Endometrial microvascular endothelial cells (primary cell): ENCODE measurements around the gene DOK1. TPM values are rescaled to one million over a fixed set of nuclear protein-coding genes. Genes with fewer than 3 reads are reported as not detected.

Experiments
- in situ Hi-C: cut with HindIII; loops from 2 replicates; pipeline ENCODE4 v1.10.0; 2017; ENCODE audit warnings: low sequenced_read_pairs, low pct_unique_long_range_greater_than_20kb; ENCODE audit errors: inconsistent ontology term
- total RNA-seq: library from RNA; depleted of rRNA; stranded (reverse); fragments of >200 nt; gene quantifications from one replicate; pipeline ENCODE4 v1.2.3, GENCODE V29; 2015; ENCODE audit errors: inconsistent ontology term

DOK1 gene
- total RNA-seq, 1 donor from 2014 or later, result 9.1 TPM

DNA sequence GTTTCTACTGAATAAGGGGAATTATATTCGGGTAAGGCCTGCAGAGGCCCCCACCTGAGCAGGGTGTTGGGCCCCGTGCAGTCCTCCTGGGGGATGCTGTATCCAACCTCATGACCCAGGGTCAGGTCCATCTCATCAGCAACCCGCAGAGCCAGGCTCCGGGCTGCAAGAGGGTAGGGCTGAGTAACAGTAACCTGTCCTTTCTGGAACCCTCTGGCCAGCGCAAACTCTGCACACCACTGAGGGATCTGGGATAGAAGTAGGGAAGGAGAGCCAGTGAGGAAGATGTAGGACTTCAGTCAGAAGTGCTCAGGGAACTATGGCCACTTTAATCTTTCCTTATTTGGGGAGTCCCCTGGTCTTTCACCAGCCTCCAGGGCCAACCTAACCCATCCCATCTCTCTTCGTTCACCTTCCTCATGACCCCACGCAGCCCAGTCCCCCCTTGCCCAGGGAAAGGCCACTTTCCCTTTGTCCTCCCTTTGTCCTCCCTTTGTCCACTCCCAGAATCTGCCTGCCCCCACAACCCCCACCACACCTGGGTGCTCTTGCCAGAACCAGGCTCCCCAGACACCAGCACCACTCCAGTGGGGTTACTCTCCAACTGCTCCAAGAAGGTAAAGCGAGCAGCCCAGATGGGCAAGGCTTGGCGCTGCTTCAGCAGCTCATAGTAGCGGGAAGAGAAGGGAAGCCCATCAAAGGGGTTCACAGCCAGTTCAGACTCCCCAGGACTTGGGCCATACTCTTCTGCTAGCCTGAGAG, 29.4 kb upstream of the DOK1 start:
- in situ Hi-C loops, result no loop called here

DNA sequence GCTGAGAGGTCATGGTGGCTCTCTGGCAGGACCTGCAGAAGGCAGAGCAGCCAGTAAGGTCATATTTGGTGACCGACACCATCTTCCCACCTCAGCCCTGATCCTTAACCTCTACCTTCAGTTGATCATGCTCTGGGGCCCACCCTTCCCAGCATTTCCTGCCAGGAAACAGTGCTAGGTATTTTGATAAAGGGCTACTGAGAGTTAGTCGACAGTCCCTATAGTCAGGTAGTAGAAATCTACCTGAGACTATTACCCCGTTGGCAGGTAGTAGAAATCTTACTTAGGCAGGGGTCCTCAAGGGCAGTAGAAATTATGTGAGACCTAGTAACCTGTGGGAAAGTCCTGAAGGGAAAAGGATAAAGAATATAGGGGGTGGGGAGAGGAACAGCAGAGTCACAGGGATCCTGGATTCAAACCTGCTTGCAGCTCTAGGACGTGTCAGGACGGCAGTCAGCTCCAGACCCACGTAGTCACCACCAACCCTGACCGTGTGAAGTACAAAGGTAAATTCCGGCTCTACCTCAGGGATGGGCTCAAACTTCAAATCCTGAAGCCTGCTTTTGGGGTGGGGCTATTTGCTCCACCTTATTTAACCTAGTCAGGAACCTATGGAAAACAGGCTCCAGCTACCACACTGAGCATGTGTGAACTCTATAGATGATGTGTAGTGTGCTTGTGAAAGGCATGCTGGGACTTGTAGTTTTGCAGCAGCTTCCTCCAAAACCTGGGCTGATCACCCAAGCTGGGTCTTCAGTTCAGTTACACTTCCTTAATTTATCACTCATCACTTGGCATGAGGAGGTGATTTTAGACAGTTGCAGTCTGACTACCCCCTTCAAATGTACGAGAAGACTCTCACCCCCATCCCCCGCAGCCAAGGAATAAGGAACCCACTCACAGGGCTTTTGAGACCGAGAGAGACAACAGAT, 28.5 kb upstream of the DOK1 start, which contains the start of gene DQX1:
DQX1 (minus strand) TSS at position 515 of the 932 bp plus-strand sequence; CDS start at position 13, 502 bp downstream.
- in situ Hi-C loops, result no loop called here

DNA sequence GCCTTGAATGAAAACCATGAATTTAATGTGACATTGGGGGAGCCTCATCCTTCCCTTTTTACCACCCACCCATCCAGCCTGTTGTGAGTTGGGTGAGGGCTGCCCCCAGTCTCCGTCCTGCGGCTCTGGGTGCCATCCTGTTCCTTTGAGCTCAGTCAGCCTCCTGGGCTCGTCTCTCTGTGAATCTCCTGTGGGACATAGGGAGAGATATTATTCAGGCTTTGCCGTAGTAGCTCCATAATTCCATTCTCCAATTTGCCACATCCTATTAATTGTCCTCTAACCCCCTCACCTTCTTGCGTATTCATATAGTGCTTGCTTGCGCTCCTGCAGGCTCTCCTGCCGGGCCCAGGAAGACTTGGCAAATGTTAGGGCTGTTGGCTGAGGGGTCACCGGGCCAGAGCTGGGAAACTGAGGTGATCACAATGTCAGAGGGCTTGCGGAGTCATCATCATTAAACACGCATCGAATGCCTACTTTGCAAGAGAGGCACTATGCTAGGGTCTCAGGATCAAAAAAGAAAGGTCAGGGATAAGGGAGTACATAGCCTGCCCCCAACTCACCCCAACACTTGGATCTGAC, 27.8 kb upstream of the DOK1 start:
- in situ Hi-C loops, result no loop called here

DNA sequence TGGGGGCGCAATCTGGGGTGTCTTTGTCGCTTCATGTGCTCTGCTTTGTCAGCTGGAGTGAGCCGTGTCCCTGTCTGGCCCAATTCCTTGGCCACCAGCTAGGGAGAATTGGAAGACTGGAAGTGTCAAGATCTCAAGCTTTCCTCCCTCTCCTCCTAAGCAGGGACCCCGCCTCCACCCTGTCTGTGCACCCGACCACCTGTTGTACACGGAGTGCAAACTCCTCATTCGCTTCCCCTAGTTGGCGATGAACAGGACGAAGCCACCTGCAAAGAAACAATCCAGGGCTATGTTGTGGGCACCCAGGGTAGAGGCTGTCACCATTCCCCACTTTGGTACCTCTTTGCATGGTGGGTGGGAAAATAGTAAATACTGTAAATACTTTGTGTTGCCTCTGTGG, 26.8 kb upstream of the DOK1 start:
- in situ Hi-C loops, result no loop called here

DNA sequence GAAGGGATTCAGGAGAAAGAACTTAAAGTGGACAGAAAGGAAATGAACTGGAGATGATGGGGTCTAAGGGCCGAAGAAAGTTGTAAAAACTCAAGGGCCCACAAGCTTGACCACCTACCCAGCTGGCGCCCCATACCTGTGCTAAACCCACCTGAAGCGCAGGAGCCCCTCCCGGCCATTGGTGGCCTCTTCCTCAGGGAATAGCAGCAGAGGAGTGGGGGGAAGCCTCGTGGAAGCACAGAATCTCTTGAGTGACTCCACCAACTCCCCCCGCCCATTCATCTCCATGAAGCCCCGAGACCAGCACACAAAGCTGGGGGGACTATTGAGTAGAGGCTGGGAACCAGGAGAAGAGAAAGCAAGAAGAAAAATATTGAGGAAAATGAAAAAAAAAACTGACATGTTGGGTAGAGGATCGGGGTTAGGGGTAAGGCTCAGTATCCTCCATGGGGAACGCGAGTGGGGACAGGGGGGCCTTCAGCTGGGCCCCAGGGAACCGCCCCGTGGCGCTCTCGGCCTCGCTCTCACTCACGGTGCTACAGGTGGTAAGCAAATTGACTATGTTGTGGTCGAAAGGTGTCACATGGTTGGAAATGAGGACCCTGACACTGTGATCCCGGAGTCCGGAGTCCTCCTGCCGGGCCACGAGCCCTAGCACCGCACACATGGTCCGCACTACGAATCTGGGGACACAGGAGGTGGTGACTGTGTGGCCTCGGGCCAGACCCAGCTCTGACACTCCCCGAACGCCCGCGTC, 25.7 kb upstream of the DOK1 start:
- in situ Hi-C loops, result no loop called here

DNA sequence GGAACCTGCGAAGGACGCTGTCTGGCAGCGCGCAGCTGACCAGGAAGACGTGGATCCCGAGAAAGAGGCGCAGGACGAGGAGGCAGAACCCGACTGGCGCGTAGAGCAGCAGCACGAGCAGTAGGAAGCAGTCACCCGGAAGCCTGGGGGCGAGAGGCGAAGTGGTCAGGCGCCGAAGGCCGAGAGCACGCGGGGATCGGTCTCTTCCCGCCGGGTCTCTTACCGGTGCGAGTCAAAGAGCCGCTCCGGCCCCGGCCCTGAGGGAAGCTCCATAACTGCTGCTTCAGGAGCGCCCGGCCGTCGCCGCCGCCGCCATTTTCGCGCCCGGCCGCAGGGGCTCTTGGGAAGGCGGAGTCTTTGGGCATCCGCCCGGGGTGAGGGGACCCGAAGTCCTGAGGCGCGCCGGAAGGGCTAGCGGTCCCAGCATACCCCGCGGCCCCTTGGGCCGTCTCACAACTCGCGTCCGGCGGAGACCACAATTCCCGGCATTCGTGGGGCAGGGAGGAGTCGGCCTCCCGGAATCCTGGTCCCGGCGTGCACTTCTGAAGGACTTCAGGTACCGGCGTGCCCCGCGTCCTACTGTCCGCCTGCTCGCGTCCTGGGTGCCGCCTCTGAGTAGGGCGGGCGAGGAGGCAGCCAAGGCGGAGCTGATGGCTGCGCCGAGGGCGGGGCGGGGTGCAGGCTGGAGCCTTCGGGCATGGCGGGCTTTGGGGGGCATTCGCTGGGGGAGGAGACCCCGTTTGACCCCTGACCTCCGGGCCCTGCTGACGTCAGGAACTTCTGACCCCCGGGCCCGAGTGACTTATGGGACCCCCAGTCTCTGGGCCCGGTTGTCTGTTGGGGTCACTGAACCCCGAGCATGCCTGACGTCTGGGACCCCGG, 24.9 kb upstream of the DOK1 start, which contains the start of the genes AUP1 and HTRA2:
AUP1 (minus strand) TSS at position 350 of the 882 bp plus-strand sequence; CDS start at position 273, 77 bp downstream.
HTRA2 (plus strand) TSS at position 577 of the 882 bp plus-strand sequence; CDS start at position 651, 74 bp downstream.
- in situ Hi-C loops, result no loop called here

DNA sequence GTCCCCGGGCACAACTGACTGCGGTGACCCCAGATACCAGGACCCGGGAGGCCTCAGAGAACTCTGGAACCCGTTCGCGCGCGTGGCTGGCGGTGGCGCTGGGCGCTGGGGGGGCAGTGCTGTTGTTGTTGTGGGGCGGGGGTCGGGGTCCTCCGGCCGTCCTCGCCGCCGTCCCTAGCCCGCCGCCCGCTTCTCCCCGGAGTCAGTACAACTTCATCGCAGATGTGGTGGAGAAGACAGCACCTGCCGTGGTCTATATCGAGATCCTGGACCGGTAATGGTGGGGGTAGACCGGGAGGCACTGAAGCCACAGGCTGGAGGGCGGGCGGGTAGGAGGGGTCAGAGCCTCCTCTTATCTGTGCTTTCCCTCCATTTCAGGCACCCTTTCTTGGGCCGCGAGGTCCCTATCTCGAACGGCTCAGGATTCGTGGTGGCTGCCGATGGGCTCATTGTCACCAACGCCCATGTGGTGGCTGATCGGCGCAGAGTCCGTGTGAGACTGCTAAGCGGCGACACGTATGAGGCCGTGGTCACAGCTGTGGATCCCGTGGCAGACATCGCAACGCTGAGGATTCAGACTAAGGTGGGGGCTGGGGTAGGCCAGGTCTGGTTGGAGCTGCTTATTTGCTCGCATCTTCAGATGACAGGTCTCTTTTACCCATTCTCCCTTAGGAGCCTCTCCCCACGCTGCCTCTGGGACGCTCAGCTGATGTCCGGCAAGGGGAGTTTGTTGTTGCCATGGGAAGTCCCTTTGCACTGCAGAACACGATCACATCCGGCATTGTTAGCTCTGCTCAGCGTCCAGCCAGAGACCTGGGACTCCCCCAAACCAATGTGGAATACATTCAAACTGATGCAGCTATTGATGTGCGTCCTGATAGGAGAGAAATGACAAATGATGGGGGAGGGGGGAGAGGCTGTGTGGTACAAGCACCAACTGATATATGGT, 24.0 kb upstream of the DOK1 start:
- in situ Hi-C loops, result no loop called here

DNA sequence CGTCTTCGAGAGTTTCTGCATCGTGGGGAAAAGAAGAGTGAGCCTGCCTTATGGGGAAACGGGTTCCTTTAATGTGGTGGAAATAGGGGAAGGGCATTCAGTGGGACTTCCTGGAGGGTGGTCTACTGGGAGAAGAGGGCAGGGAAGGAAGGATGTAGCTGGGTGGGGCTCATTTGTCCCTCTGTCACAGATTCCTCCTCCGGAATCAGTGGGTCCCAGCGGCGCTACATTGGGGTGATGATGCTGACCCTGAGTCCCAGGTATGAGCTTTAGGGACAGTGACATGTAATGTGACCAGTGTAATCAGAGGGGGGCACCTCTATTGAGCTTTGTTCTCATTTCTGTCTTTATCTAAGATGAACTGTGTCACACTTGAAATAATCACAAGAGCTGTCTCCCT, 22.9 kb upstream of the DOK1 start:
- in situ Hi-C loops, result no loop called here

DNA sequence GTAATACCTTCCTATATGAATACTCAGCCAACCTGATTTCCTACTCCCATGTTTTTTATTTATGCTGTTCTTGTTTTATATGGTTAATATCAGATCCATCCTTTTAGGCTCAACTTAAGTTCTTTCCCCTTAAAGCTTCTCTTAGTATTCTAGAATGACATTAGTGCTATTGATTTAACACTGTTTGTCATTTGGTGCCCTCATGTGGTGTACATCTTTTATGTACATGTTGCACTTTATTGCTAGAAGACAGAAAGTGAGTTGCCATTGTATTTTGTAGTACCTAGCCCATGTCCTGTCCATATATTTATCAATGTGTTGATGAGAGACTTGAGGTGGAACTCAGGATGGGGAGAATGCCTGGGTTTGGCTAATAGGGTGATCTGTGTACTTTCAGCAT, 22.3 kb upstream of the DOK1 start:
- in situ Hi-C loops, result no loop called here

DNA sequence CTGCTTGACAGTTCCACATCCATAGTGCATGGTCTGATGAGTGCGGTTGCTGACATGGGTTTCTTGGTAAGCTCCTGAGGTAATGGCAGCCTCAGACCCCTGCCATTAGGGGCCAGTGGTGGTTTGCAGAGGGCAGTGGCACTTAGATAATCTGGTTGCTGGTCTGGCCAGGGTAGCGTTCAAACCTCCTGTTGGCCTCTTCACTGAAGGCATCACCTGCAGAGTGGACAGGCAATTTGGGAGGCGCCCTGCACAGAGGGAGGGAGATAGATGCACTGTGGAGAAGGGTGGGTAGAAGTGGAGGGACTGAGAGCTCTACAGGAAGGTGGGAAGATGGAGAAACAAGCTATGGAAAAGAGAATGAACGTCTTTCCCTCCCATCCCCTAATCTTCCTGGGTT, 21.1 kb upstream of the DOK1 start:
- in situ Hi-C loops, result no loop called here

DNA sequence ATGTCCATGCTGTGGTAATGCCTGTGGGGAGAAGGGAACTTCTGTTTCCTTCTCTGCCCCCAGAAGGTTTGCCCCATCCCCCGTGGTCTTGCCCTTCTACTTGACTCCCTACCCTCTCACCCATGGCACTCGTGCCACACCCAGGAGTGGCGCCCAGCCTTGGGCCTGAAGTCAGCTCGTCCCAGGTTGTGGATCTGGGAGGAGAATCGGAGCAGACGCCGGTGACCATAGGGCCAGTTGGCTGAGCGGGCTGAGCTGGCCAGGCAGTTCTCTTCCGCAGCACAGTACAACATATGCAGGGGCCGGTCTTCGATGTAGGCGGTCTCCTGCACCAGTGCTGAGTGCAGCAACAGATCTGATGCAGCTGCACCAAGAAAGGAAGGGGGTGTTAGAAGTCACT, 20.1 kb upstream of the DOK1 start:
- in situ Hi-C loops, result no loop called here

DNA sequence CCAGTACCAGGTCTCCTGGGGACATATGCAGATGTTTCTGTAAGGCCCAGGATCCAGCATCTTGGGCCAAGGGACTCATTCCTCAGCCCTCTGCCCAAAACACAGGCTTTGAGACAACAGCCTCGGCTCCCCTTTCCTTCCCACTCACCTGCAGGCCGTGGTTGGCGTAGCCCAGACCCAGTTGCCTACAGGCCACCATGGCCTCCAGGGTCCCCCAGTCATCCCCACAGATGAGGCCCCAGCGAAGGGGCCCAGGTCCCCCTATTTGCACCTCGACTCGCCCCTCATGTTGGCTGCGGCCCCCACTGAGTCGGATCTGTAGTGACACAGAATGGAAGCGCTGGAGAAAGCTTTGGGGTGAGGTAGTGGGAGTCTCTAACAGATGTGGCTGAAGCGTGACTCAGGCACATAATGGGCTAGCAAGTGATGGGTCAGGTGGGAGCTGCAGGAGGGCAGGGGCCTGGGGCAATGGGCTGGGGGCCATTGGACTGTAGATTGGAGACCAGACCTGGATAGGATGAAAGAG, 19.0 kb upstream of the DOK1 start:
- in situ Hi-C loops, result no loop called here

DNA sequence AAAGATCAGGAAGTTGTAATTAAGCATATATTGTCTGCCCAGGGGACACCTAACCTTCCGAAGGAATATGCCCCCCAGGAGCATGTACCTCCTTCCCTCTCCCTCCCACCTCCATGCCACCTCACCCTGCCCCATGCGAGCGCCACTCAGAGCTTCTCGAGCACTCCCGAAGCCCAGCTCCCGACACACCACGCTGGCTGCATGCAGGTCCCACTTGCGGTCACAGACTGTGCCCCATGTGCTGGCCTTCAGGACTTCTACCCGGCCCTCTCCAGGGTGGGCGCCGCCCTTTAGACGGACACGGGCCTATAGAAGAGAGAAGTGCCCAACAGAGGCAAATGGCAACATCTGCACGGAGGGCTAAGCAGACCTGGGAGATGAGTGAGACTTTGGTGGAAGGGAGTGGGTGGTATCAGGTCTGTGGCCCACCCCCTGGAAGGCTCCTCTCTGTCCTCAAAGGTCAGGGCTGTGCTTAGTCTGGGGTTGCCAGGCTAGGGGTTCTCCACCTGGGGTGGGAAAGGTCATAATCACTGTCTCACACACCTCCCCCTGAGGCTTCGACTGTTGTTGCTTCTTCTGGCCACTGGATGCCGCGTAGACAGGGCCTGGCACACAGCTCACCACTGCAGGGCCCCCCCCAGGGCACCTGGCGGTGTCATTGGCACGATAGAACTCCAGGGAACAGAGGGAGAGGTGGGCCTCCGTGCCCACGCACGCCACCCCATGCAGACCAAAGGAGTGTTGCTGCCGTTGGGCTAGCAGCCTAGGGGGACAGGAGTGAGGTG, 18.2 kb upstream of the DOK1 start:
- in situ Hi-C loops, result no loop called here

DNA sequence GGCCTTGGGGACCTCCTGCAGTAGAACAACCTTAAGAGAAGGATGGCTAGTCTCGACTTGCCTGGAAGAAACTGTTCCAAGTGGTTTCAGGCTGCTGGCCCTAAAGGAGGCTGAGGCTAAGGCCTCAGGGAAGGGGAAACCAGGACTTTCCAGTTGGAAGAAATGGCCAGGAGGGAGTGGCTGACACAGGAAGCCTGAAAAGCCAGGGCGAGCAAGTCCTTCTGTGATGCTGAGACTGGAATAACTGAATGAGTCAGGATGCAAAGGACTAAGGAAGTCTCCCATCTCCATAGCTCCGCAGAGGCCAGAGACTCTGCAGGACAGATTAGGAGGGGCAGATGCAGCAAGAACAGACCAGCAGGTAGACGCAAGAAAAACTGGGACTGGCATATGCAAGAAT, 17.4 kb upstream of the DOK1 start:
- in situ Hi-C loops, result no loop called here

DNA sequence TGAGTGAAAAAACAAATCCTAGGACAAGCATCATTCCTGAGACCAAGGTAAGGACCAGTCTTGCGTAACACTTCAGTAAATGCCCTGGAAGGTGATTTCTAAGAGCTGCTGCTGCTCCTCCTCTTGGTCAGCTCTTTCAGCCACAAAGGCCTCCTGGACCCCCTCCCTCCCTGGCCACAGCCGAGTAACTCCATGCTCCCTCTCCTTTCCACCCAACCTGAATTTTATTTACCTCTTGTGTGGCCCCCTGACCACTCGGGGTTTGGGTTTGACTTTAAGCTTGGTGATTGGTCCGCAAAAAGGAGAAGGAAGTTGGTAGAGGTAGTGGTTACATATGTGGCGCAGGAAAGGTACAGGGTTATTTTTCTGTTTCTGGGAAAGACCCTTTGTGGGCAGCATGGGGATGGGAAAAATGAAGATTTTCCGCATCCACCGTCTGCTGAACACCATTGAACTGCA, 15.6 kb upstream of the DOK1 start:
- in situ Hi-C loops, result no loop called here

DNA sequence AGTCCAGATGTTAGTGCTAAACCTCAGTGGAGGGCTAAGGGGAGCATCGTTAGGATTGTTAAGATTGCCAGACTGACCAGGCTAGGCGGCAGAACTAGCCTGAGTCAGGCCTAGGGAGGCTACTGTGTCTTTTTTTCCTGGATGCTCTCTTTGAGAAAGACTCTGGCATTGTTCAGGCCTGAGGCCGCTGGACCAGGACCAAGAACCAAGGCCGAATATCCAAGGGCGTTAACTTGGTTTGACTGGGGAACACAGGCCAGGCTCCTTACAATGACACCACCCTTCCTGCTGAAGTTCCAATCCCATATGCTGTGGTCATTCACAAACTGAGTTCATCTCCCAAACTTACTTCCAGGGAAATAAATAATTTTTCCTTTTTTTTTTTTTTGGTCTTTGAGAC, 14.2 kb upstream of the DOK1 start:
- in situ Hi-C loops, result no loop called here
